Transverse colon (tissue), 4 donors: ENCODE data around the gene SLC12A7. TPM values are rescaled to one million over a fixed set of nuclear protein-coding genes. Genes with fewer than 3 reads are reported as not detected.

Source experiments
- DNase-seq: peaks from one replicate; pipeline ENCODE4 v3.0.0-alpha.2; 2019
- H3K27ac ChIP-seq, 4 donors: fragments of 200-600 bp; sonication (generic); 2 replicates each; pipeline ENCODE4 v1.5.1; 2016 to 2018; ENCODE audit warnings: inconsistent platforms in 4 of 4
- H3K27me3 ChIP-seq: fragments of 200-600 bp; sonication (generic); 2 replicates; pipeline ENCODE4 v1.5.1; 2017; ENCODE audit warnings: inconsistent platforms
- H3K36me3 ChIP-seq, 4 donors: fragments of 200-600 bp; sonication (generic); 2 replicates each; pipeline ENCODE4 v1.5.1; 2017 to 2019; ENCODE audit warnings: inconsistent platforms in 4 of 4
- H3K4me1 ChIP-seq, 4 donors: fragments of 200-600 bp; sonication (generic); 2 replicates each; pipeline ENCODE4 v1.5.1; 2017 to 2020; ENCODE audit warnings: inconsistent platforms in 4 of 4
- H3K4me3 ChIP-seq, 4 donors: fragments of 200-600 bp; sonication (generic); 1 replicate in 1 of 4; 2 replicates in 3 of 4; pipeline versions ENCODE4 v1.5.1 to v1.6.1; 2017 to 2019; ENCODE audit warnings: inconsistent platforms in 4 of 4
- H3K9me3 ChIP-seq, 2 donors: fragments of 200-600 bp; sonication (generic); 2 replicates each; pipeline ENCODE4 v1.5.1; 2017 to 2019; ENCODE audit warnings: inconsistent platforms in 2 of 2
- CTCF ChIP-seq, 5 experiments: fragments of 200-600 bp in 3 of 5; fragments of 450-650 bp in 2 of 5; sonication (generic) in 3 of 5; IDR thresholded peaks; 1 replicate in 2 of 5; 2 replicates in 3 of 5; pipeline ENCODE4 v1.5.1; 2016 to 2017; ENCODE audit warnings: antibody characterized with exemption in 5 of 5, inconsistent platforms in 3 of 5, mild to moderate bottlenecking in 2 of 5, moderate library complexity in 1 of 5
- EP300 ChIP-seq: sonication (generic); formaldehyde crosslinking; IDR thresholded peaks from one replicate; pipeline ENCODE4 v1.6.1; 2017; ENCODE audit warnings: antibody characterized with exemption, low read depth
- POLR2A ChIP-seq: fragments of 450-650 bp; IDR thresholded peaks from one replicate; pipeline ENCODE4 v1.6.1; 2016; ENCODE audit warnings: antibody characterized with exemption, mild to moderate bottlenecking, moderate library complexity
- POLR2AphosphoS5 ChIP-seq, 3 donors: sonication (generic); formaldehyde crosslinking; IDR thresholded peaks; one replicate each; pipeline ENCODE4 v1.6.1; 2016; ENCODE audit warnings: antibody characterized with exemption in 3 of 3
- WGBS, 2 donors: methylation state at CpG; one replicate each; pipeline ENCODE4 v1.1.5; 2018; ENCODE audit warnings: low coverage in 1 of 2; 5-methylcytosine and 5-hydroxymethylcytosine counted together
- in situ Hi-C, 4 donors: fragments of 200-750 bp; cut with MboI; loops; one replicate each; pipeline versions ENCODE4 v1.15.0 to v1.15.1; 2017; ENCODE audit warnings: low sequenced_read_pairs in 3 of 4, low pct_ligation_motif_present in 1 of 4, low pct_unique_long_range_greater_than_20kb in 1 of 4
- intact Hi-C: fragments of 100-400 bp; cut with DNase I; formaldehyde crosslinking; loops from one replicate; pipeline ENCODE4 v1.15.1; 2023; ENCODE audit warnings: low total_unique reads
- total RNA-seq, 4 donors: library from RNA; depleted of rRNA; stranded (reverse); fragments of >200 nt; gene quantifications; one replicate each; pipeline ENCODE4 v1.1.0, GENCODE V29; 2016

Gene SLC12A7
- total RNA-seq, 4 donors from 2014 or later: 60.7 to 144 (median 61.4) TPM

DNA sequence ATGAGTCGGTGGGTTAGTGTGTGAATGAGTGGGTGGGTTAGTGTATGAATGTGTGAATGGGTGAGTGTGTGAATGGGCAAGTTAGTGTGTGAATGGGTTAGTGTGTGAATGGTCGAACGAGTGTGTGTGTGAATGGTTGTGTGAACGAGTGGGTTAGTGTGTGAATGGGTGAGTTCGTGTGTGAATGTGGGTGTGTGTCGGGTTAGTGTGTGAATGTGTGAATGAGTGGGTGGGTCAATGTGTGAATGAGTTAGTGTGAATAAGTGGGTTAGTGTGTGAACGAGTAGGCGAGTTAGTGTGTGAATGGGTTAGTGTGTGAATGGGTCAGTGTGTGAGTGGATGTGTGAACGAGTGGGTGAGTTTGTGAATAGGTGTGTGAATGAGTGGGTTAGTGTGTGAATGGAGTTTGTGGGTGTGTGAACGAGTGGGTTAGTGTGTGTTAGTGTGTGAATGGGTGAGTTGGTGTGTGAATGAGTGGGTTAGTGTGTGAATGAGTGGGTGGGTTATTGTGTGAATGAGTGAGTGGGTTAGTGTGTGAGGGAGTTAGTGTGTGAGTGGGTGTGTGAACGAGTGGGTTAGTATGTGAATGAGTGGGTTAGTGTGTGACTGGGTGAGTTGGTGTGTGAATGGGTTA lies 64.4 kb downstream of the SLC12A7 start:
- Histone ChIP-seq H3K4me1 (no peaks in the 10 kb centered on the region), H3K27me3 (no peaks in the 10 kb centered on the region), H3K9me3 (no peaks in the 10 kb centered on the region), H3K36me3 (no peaks in the 10 kb centered on the region), H3K27ac (no peak overlapping the region), H3K4me3 (no peak overlapping the region)
- DNase-seq: no peak
- intact Hi-C loops (no loop called here), in situ Hi-C loops (no loop called here)
- TF ChIP-seq POLR2AphosphoS5 (IDR thresholded peaks at IDR 0.05) (no peak), EP300 (no peak), CTCF (IDR thresholded peaks at IDR 0.05) (no peak), POLR2A (no peak)
- WGBS, 2 donors: 82 to 85% methylated on average over 10 to 11 of the region's 11 CpGs

DNA sequence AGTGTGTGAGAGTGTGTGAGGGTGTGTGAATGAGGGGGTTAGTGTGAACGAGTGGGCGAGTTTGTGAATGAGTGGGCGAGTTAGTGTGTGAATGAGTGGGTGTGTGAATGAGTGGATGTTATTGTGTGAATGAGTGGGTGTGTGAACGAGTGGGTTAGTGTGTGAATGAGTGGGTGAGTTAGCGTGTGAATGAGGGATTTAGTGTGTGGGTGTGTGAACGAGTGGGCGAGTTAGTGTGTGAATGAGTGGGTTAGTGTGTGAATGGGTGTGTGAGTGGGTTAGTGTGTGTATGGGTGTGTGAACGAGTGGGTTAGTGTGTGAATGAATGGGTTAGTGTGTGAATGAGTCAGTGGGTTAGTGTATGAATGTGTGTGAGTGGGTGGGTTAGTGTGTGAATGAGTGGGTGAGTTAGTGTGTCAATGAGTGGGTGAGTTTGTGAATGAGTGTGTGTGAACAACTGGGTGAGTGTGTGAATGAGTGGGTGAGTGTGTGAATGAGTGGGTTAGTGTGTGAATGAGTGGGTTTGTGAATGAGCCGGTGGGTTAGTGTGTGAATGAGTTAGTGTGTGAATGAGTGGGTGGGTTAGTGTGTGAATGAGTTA lies 65.8 kb downstream of the SLC12A7 start:
- H3K27me3 ChIP-seq: no peaks in the 10 kb centered on the region
- no peaks in the 10 kb centered on the region for H3K9me3 ChIP-seq
- H3K4me1 ChIP-seq: no peaks in the 10 kb centered on the region
- in situ Hi-C loops (no loop called here), intact Hi-C loops (no loop called here)
- DNase-seq: no peak
- no peaks in the 10 kb centered on the region for H3K36me3 ChIP-seq
- H3K4me3 ChIP-seq: no peak overlapping the region
- no peak for TF ChIP-seq EP300
- no peak for TF ChIP-seq POLR2AphosphoS5 (IDR thresholded peaks at IDR 0.05)
- no peak for TF ChIP-seq CTCF (IDR thresholded peaks at IDR 0.05)
- no peak overlapping the region for H3K27ac ChIP-seq
- WGBS, 2 donors: 85 to 86% methylated on average over 9 of the region's 9 CpGs

DNA sequence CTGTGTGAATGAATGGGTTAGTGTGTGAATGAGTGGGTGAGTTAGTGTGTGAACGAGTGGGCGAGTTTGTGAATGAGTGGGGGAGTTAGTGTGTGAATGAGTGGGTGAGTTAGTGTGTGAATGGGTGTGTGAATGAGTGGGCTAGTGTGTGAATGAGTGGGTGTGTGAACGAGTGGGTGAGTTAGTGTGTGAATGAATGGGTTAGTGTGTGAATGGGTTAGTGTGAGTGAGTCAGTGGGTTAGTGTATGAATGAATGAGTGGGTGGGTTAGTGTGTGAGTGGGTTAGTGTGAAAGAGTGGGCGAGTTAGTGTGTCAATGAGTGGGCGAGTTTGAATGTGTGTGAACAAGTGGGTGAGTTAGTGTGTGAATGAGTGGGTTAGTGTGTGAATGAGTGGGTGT lies 67.7 kb downstream of the SLC12A7 start:
- no peak for DNase-seq
- Histone ChIP-seq H3K4me1 (no peaks in the 10 kb centered on the region), H3K4me3 (no peak overlapping the region), H3K27me3 (no peaks in the 10 kb centered on the region), H3K36me3 (no peaks in the 10 kb centered on the region), H3K27ac (no peak overlapping the region), H3K9me3 (no peaks in the 10 kb centered on the region)
- in situ Hi-C loops (no loop called here), intact Hi-C loops (no loop called here)
- 81 to 89% methylated on average over 5 of the region's 5 CpGs for WGBS, 2 donors
- TF ChIP-seq EP300: no peak
- TF ChIP-seq CTCF (IDR thresholded peaks at IDR 0.05): no peak
- TF ChIP-seq POLR2AphosphoS5 (IDR thresholded peaks at IDR 0.05): no peak
- no peak for TF ChIP-seq POLR2A

DNA sequence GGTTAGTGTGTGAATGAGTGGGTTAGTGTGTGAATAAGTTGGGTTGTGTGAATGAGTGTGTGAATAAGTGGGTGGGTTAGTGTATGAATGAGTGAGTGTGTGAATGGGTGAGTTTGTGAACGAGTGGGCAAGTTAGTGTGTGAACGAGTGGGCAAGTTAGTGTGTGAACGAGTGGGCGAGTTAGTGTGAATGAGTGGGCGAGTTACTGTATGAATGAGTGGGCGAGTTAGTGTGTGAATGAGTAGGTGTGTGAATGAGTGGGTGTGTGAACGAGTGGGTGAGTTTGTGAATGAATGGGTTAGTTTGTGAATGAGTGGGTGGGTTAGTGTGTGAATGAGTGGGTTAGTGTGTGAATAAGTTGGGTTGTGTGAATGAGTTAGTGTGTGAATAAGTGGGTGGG lies 68.5 kb downstream of the SLC12A7 start:
- no peaks in the 10 kb centered on the region for H3K27me3 ChIP-seq
- H3K4me3 ChIP-seq: no peak overlapping the region
- intact Hi-C loops (no loop called here), in situ Hi-C loops (no loop called here)
- WGBS, 2 donors: 81 to 90% methylated on average over 7 of the region's 7 CpGs
- H3K27ac ChIP-seq: no peak overlapping the region
- no peaks in the 10 kb centered on the region for H3K4me1 ChIP-seq
- H3K36me3 ChIP-seq: no peaks in the 10 kb centered on the region
- TF ChIP-seq POLR2AphosphoS5 (IDR thresholded peaks at IDR 0.05) (no peak), EP300 (no peak), CTCF (IDR thresholded peaks at IDR 0.05) (no peak), POLR2A (no peak)
- no peak for DNase-seq
- H3K9me3 ChIP-seq: no peaks in the 10 kb centered on the region
